HG03066 (cell line): ENCODE results near the gene RDH12.

Experiments used
- ATAC-seq: cut with Tn5 transposase; IDR thresholded peaks from one replicate; pipeline ENCODE4 v1.9.1; 2021; ENCODE audit warnings: low read depth; ENCODE audit not compliant: unreplicated experiment

The RDH12 gene

GRCh38 chr14:67746927-67747326 lies 45.2 kb downstream of the RDH12 start:
- no peak for ATAC-seq

GRCh38 chr14:67748312-67748711 lies 46.6 kb downstream of the RDH12 start:
- ATAC-seq: no peak

GRCh38 chr14:67749341-67750084 lies 47.8 kb downstream of the RDH12 start:
- no peak for ATAC-seq

- no peak for ATAC-seq
Measured at GRCh38 chr14:67756496-67756895, 54.8 kb downstream of the RDH12 start.

- no peak for ATAC-seq
Measured at GRCh38 chr14:67757175-67757574, 55.5 kb downstream of the RDH12 start.

- ATAC-seq: no peak
Measured at GRCh38 chr14:67759916-67760315, 58.2 kb downstream of the RDH12 start.

GRCh38 chr14:67762051-67762450 lies 60.4 kb downstream of the RDH12 start:
- no peak for ATAC-seq

- no peak for ATAC-seq
Measured at GRCh38 chr14:67763158-67763822, 61.6 kb downstream of the RDH12 start.

GRCh38 chr14:67764496-67764895 lies 62.8 kb downstream of the RDH12 start:
- ATAC-seq: no peak

- ATAC-seq: no peak
Measured at GRCh38 chr14:67765192-67765834, 63.6 kb downstream of the RDH12 start.

GRCh38 chr14:67766035-67766680 lies 64.5 kb downstream of the RDH12 start:
- no peak for ATAC-seq

GRCh38 chr14:67768219-67768618 lies 66.5 kb downstream of the RDH12 start:
- ATAC-seq: no peak

- no peak for ATAC-seq
Measured at GRCh38 chr14:67773844-67774377, 72.2 kb downstream of the RDH12 start.

- no peak for ATAC-seq
Measured at GRCh38 chr14:67776653-67777322, 75.1 kb downstream of the RDH12 start.

- no peak for ATAC-seq
Measured at GRCh38 chr14:67778792-67779191, 77.1 kb downstream of the RDH12 start.

GRCh38 chr14:67782090-67782489 lies 80.4 kb downstream of the RDH12 start:
- no peak for ATAC-seq
